HG02798 (cell line): ENCODE results near the gene CCDC126.
A peak's percentile ranks its signal among the peaks of the same experiment; 100 is the strongest.
"Not testable (repeated sequence)": the region's sequence is repeated elsewhere in the genome, so short reads cannot be mapped to it uniquely, and the experiment has no call there.

ENCODE experiments used
- ATAC-seq: cut with Tn5 transposase; IDR thresholded peaks from one replicate; pipeline ENCODE4 v1.9.1; 2021; ENCODE audit warnings: mild to moderate bottlenecking; ENCODE audit not compliant: unreplicated experiment, poor library complexity

Gene CCDC126

GRCh38 chr7:23619141-23619540 lies 22.0 kb downstream of the CCDC126 start:
- no peak for ATAC-seq

GRCh38 chr7:23622506-23622925 lies 25.3 kb downstream of the CCDC126 start:
- ATAC-seq = no peak

GRCh38 chr7:23628370-23628769 lies 31.2 kb downstream of the CCDC126 start:
- ATAC-seq = no peak

GRCh38 chr7:23633417-23633816 lies 36.2 kb downstream of the CCDC126 start:
- no peak for ATAC-seq

- ATAC-seq = no peak
Measured at GRCh38 chr7:23645822-23646221, 48.6 kb downstream of the CCDC126 start.

- ATAC-seq = no peak
Measured at GRCh38 chr7:23653942-23654341, 56.8 kb downstream of the CCDC126 start.

GRCh38 chr7:23654508-23654907 lies 57.3 kb downstream of the CCDC126 start:
- no peak for ATAC-seq

GRCh38 chr7:23655433-23655832 lies 58.3 kb downstream of the CCDC126 start:
- no peak for ATAC-seq

- ATAC-seq = no peak
Measured at GRCh38 chr7:23658831-23659427, 61.7 kb downstream of the CCDC126 start.

- ATAC-seq = no peak
Measured at GRCh38 chr7:23661385-23661784, 64.2 kb downstream of the CCDC126 start.

- no peak for ATAC-seq
Measured at GRCh38 chr7:23662124-23662983, 65.2 kb downstream of the CCDC126 start.

- ATAC-seq = no peak
Measured at GRCh38 chr7:23662984-23663313, 65.8 kb downstream of the CCDC126 start.

GRCh38 chr7:23664122-23664521 lies 66.9 kb downstream of the CCDC126 start:
- no peak for ATAC-seq

GRCh38 chr7:23672033-23672432 lies 74.9 kb downstream of the CCDC126 start:
- no peak for ATAC-seq

GRCh38 chr7:23679898-23680413 lies 82.8 kb downstream of the CCDC126 start, which contains the start of gene FAM221A:
Gene FAM221A (plus strand): TSS chr7:23680199. CDS start chr7:23680219, 20 bp downstream.
- peak; percentile 100 for ATAC-seq

- peak; percentile 32 for ATAC-seq
Measured at GRCh38 chr7:23680414-23681405, 83.5 kb downstream of the CCDC126 start.

- not testable (repeated sequence) for ATAC-seq
Measured at GRCh38 chr7:23684041-23684440, 86.9 kb downstream of the CCDC126 start.

- ATAC-seq = no peak
Measured at GRCh38 chr7:23685731-23686130, 88.5 kb downstream of the CCDC126 start.

GRCh38 chr7:23687011-23687410 lies 89.8 kb downstream of the CCDC126 start:
- ATAC-seq = no peak

GRCh38 chr7:23689165-23689564 lies 92.0 kb downstream of the CCDC126 start:
- ATAC-seq = no peak
